ENCODE measurements around the gene DIP2C.
"Not testable (repeated sequence)": the region's sequence is repeated elsewhere in the genome, so short reads cannot be mapped to it uniquely, and the experiment has no call there.

The DIP2C gene

GRCh38 chr10:288316-289200 is 400.9 kb downstream of the DIP2C start:
- DNase-seq, result no peak

DNA sequence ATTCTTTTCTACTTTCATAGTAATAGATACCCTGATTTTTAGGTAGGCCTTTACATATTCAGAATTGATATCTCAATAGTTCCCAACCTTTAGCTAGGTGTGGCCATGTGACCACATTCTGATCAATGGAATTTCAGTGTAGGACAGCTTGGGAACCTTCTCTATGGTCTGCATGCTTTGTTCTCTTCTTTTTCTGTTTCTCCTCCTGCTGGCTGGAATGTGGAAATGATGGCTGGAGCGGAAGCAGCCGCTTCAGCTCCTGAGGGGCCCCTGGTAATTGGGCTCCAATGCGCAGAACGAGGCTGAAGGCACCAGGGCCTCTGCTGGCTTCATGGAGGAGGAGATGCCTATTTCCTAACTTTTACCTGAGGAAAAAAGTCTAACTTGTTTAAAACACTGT is 401.7 kb downstream of the DIP2C start:
- no peak for DNase-seq

DNA sequence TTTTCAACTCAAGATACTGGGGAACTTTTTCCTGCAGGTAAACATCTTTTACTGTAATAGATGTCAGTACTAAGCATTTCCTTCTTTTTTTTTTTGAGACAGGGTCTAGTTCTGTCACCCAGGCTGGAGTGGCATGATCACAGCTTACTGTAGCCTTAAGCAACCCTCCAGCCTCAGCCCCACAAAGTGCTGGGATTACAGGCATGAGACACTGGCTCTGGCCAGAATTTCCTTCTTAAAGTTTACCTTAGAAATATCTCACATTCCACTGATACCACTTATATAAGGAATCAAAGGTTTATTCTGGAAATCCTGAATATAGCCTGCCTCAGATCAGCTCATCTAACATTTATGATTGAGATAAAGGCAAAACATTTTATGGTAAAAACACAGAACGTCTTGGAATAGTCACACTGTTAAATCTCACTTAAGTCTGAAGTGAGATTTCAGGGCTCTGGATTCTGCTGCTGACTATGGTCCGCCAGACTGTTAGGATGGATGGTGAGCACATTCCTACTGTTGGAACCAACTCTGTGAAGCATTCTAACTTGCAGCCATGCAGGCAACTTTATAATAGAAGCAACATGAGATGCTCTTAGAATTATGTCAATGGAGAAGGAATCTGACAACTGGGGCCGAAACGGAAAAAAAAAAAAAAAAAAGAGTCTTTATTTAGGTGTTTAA is 402.3 kb downstream of the DIP2C start:
- DNase-seq, result no peak

DNA sequence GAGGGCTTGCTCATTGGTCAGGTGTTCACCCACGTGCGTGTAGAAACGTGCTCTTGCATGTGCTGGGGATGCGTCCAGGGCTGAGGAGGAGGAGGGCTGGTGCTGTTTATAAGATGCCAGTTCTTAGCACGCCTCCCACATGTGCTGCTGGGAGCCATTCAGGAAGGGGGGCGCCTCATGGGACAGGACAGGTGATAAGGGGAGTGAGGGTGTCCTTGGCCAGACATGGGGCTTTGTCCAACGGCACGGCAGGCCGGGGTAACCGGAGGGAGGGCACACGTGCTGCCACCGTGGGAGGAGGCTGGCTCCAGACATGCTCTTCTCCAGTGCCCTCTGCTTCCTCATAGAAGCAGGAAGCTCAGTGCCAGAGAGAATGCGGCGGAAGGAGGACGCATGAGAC is 404.3 kb downstream of the DIP2C start:
- DNase-seq, result no peak

DNA sequence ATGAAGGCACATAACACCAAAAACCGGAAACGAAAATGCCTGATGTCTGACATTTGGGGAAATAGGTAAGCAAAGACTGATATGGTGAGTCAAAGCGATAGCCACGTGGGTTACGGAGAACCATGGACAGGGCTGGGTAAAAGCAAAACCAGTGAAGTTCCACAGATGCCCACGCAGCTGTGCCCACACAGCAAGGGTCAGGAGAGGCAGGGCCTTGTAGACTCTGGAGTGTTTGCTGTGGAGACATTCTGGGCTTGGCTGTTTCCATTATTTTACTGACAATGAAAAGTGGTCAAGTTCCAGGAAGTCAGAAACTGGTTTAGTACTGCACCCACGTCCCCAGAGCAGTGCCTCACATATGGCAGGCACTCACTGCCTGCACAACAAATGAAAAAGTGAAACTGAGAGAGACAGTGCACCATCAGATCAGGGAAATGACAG is 405.5 kb downstream of the DIP2C start:
- DNase-seq, result no peak

GRCh38 chr10:283140-283479 is 406.4 kb downstream of the DIP2C start:
- no peak for DNase-seq

- no peak for DNase-seq
These were observed 407.0 kb downstream of the DIP2C start for GRCh38 chr10:282294-283139.

- DNase-seq, result no peak
These were observed 409.8 kb downstream of the DIP2C start for GRCh38 chr10:279655-280054.

- no peak for DNase-seq
These were observed 410.2 kb downstream of the DIP2C start for GRCh38 chr10:279232-279631.

- DNase-seq, result no peak
These were observed 410.8 kb downstream of the DIP2C start for GRCh38 chr10:278707-279106.

DNA sequence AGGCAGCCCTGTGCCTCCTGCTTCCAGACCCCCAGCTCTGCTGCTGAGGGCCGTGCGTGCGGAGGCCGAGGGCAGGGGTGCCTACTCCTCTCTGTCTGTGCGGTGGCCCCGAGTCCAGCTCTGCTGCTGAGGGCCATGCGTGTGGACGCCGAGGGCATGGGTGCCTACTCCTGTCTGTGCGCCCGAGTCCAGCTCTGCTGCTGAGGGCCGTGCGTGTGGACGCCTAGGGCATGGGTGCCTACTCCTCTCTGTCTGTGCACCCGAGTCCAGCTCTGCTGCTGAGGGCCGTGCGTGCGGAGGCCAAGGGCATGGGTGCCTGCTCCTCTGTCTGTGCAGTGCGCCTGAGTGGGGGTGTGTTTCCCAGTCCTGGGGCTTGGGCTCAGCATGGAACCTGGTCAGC is 411.5 kb downstream of the DIP2C start:
- DNase-seq, result no peak

DNA sequence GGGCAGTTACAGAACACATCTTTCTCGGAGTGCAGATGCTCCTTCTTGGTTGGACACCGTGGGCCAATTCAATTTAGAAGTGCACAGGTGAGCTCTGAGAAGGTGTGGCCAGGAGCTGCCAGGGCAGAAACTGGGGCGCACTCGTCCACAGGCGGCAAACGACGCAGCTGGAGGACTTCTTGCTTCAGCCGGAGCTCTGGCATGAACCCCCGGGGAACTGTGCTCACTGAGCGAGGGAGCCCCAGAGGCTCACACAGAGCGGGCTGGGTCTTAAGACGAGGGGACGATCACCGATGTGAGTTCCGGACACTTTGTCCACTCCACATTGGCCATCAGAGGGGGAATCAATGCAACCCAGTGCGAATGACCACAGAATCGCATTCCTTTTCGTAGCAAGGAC is 413.8 kb downstream of the DIP2C start:
- DNase-seq, result no peak

GRCh38 chr10:274866-275265 is 414.6 kb downstream of the DIP2C start:
- no peak for DNase-seq

- no peak for DNase-seq
These were observed 416.4 kb downstream of the DIP2C start for GRCh38 chr10:273088-273487.

DNA sequence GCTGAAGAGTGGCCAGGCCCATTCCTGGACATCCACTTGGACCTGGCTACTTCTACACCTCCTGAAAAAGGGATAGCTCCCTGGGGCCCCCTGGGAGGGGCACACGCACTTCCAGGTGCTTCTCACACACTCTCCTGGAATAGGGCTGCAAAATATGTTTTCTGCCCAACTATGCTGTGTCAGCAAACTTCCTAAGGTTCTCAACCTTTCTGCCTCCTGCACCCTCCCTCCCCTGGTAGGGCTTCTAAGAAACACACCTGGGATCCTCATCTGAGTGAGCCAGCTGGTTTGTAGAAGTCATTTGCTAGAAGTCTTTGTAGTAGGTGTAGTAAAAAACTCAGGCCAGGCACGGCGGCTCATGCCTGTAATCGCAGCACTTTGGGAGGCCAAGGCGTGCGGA is 417.7 kb downstream of the DIP2C start:
- no peak for DNase-seq

DNA sequence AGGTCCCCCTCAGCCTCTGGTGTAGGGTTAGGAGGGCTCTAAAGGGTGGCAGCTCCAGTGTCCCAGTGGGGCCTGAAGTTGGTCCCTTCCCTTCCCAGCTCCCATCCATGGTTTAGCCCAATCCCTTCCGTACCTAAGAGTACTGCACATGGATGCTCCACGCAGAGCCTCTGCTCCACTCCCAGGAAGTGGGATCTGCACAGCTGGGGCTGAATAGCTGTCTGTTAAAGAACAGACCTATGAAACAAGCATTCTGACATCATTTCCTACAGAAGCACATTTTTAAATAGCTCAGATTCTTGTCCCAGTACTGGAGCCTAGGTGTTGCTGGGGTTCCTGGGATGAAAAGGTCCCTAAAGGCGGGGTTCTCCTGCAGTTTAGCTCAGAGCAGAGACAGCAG is 418.3 kb downstream of the DIP2C start:
- no peak for DNase-seq

DNA sequence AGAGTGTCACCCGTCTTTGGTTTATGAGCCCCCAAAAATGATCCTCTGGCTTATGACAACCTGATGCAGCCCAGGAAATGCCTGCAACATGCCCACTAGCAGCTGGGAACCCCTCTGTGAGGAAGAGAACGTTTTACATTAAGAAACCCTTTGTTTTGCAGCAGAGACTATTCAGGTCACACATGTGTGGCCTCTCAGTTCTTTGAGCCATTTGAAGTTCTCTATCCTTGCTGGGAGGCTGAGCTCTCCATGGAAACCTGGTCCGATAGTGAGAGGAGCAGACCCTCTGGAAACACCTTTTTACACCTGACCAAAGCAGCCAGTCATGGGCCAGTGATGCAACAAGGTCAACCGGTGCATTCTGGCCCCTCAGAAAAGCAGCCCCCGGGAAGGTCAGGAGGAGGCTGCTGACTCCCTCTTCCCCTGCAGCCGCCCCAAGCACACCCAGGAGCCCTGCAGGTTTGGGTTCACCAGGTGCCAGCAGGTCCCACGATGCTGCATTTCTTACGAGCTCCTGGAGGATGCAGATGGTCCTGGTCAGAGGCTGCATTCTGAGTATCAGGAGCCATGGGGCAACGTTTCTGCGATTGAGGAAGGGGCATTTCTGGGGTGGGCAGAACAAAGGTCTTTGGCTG is 419.9 kb downstream of the DIP2C start:
- no peak for DNase-seq

DNA sequence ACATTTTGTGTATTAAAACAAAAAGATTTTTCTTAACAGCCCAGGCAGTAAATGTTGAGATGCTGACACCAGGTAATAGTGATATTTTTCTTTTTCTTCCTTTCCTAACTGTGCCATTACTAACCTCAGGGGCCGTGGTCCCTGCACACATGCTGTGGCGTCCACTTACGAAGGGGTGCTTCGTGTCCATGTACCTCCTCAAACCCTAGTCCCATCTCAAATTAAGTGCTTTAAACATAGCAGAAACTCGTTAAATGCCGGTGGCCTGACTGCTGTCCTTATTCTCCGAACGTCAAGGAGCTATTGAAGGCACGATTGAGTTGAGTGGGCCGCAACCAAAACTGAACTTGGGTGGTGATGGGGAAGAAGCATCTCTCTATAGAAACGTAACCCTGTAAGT is 421.8 kb downstream of the DIP2C start:
- no peak for DNase-seq

DNA sequence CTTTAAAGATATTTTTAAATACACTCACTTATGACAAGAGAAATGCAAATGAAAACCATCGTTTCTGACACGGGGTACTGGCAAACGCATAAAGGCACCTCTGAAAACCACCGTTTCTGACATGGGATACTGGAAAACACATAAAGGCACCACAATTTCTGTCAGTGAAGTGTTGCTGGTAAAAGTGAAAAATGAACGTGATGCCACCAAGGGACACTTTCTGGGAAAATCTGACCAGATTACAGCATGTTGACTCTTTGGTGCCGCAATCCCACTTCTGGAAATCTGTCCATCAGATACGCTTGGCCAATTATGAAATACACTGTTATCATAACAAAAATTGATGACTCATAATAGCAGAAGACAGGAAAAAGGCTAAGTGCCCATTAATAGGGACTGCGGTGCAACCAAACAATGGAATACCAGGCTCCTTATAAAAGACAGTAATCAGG is 422.5 kb downstream of the DIP2C start:
- no peak for DNase-seq

DNA sequence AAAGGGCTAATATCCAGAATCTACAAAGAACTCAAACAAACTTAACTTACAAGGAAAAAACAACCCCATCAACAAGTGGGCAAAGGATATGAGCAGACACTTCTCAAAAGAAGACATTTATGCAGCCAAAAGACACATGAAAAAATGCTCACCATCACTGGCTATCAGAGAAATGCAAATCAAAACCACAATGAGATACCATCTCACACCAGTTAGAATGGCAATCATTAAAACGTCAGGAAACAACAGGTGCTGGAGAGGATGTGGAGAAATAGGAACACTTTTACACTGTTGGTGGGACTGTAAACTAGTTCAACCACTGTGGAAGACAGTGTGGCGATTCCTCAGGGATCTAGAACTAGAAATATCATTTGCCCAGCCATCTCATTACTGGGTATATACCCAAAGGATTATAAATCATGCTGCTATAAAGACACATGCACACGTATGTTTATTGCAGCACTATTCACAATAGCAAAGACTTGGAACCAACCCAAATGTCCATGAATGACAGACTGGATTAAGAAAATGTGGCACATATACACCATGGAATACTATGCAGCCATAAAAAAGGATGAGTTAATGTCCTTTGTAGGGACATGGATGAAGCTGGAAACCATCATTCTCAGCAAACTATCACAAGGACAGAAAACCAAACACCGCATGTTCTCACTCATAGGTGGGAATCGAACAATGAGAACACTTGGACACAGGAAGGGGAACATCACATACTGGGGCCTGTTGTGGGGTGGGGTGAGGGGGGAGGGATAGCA is 423.5 kb downstream of the DIP2C start:
- DNase-seq, result not testable (repeated sequence)

GRCh38 chr10:265074-265440 is 424.4 kb downstream of the DIP2C start:
- DNase-seq, result not testable (repeated sequence)
